Testis (tissue), 3 donors: ENCODE data around the gene A3GALT2. TPM values are rescaled to one million over a fixed set of nuclear protein-coding genes. Genes with fewer than 3 reads are reported as not detected.

Experiments used
- DNase-seq: peaks from one replicate; pipeline ENCODE4 v3.0.0-alpha.2; 2019
- H3K27ac ChIP-seq, 2 donors: fragments of 200-600 bp; sonication (generic); one replicate each; pipeline ENCODE4 v1.5.1; 2019
- H3K27me3 ChIP-seq: fragments of 200-600 bp; sonication (generic); one replicate; pipeline ENCODE4 v1.5.1; 2019
- H3K36me3 ChIP-seq: fragments of 200-600 bp; sonication (generic); one replicate; pipeline ENCODE4 v1.5.1; 2017; ENCODE audit warnings: low read depth; ENCODE audit errors: missing control alignments
- H3K4me1 ChIP-seq: fragments of 200-600 bp; sonication (generic); one replicate; pipeline ENCODE4 v1.5.1; 2019
- H3K4me3 ChIP-seq, 2 donors: fragments of 200-600 bp; sonication (generic); one replicate each; pipeline ENCODE4 v1.5.1; 2017 to 2019
- H3K9me3 ChIP-seq: fragments of 200-600 bp; sonication (generic); one replicate; pipeline ENCODE4 v1.5.1; 2017
- CTCF ChIP-seq, 3 experiments: fragments of 450-650 bp in 2 of 3; fragments of 200-600 bp in 1 of 3; sonication (generic) in 1 of 3; IDR thresholded peaks; one replicate each; pipeline ENCODE4 v1.5.1; 2016 to 2019; ENCODE audit warnings: antibody characterized with exemption in 3 of 3, mild to moderate bottlenecking in 2 of 3, moderate library complexity in 1 of 3
- POLR2A ChIP-seq: fragments of 450-650 bp; IDR thresholded peaks from one replicate; pipeline ENCODE4 v1.6.1; 2017; ENCODE audit warnings: antibody characterized with exemption, mild to moderate bottlenecking, moderate library complexity
- WGBS, 2 donors: methylation state at CpG; one replicate each; pipeline ENCODE4 v1.1.5; 2018; 5-methylcytosine and 5-hydroxymethylcytosine counted together
- intact Hi-C: fragments of 100-400 bp; cut with DNase I; formaldehyde crosslinking; loops from one replicate; pipeline ENCODE4 v1.15.1; 2023; ENCODE audit warnings: low total_unique reads
- polyA plus RNA-seq: library from polyadenylated mRNA; stranded (reverse); fragments of 350-450 nt; fragmentation: Illumina TruSeq; extraction: RNeasy Lipid Tissue Mini Kit (QIAGEN cat#74804); gene quantifications from one replicate; pipeline ENCODE4 v1.2.3, GENCODE V29; 2014; ENCODE audit warnings: low read depth, low replicate concordance; ENCODE audit not compliant: insufficient read depth
- total RNA-seq, 2 donors: library from RNA; depleted of rRNA; stranded (reverse); fragments of >200 nt; gene quantifications; one replicate each; pipeline ENCODE4 v1.2.3, GENCODE V29; 2016

A3GALT2 gene
- total and polyA plus RNA-seq, 3 donors from 2014 or later = 0.87 to 1.7 TPM; not detected in 1

- WGBS, 2 donors = 37 to 51% methylated on average over 9 to 20 of the region's 20 CpGs
- TF ChIP-seq POLR2A (no peak), CTCF (IDR thresholded peaks at IDR 0.05) (no peak)
- no peak for DNase-seq
- intact Hi-C loops = no loop called here
- H3K4me3 ChIP-seq = peak overlapping the region; percentile 45 to 59
- H3K9me3 ChIP-seq = no peaks in the 10 kb centered on the region
- peaks cover 5% of the 10 kb centered on the region for H3K4me1 ChIP-seq
- no peaks in the 10 kb centered on the region for H3K27me3 ChIP-seq
- no peak overlapping the region for H3K27ac ChIP-seq
- H3K36me3 ChIP-seq = no peaks in the 10 kb centered on the region
Measured at GRCh38 chr1:33305816-33306652, 14.9 kb downstream of the A3GALT2 start.

- Histone ChIP-seq H3K27ac (no peak overlapping the region), H3K4me1 (peaks cover 5% of the 10 kb centered on the region), H3K4me3 (no peak overlapping the region), H3K36me3 (no peaks in the 10 kb centered on the region), H3K27me3 (no peaks in the 10 kb centered on the region), H3K9me3 (no peaks in the 10 kb centered on the region)
- DNase-seq = no peak
- TF ChIP-seq POLR2A (no peak), CTCF (IDR thresholded peaks at IDR 0.05) (no peak)
- WGBS, 2 donors = 93 to 99% methylated on average over 5 of the region's 5 CpGs
- intact Hi-C loops = no loop called here
Measured at GRCh38 chr1:33305016-33305415, 15.9 kb downstream of the A3GALT2 start.

GRCh38 chr1:33302325-33302724, 18.6 kb downstream of the A3GALT2 start:
- no peak overlapping the region for H3K4me3 ChIP-seq
- no peak for DNase-seq
- intact Hi-C loops = no loop called here
- no peaks in the 10 kb centered on the region for H3K27me3 ChIP-seq
- TF ChIP-seq CTCF (IDR thresholded peaks at IDR 0.05) (no peak), POLR2A (no peak)
- H3K4me1 ChIP-seq = peaks cover 5% of the 10 kb centered on the region
- no peaks in the 10 kb centered on the region for H3K36me3 ChIP-seq
- no peaks in the 10 kb centered on the region for H3K9me3 ChIP-seq
- 88 to 100% methylated on average over 1 of the region's 1 CpG for WGBS, 2 donors
- H3K27ac ChIP-seq = no peak overlapping the region

- no peak overlapping the region for H3K27ac ChIP-seq
- intact Hi-C loops = no loop called here
- no peak for DNase-seq
- WGBS, 2 donors = 63 to 74% methylated on average over 4 of the region's 4 CpGs
- H3K36me3 ChIP-seq = no peaks in the 10 kb centered on the region
- TF ChIP-seq CTCF (IDR thresholded peaks at IDR 0.05) (no peak), POLR2A (no peak)
- H3K9me3 ChIP-seq = no peaks in the 10 kb centered on the region
- no peak overlapping the region for H3K4me3 ChIP-seq
- peaks cover 4% of the 10 kb centered on the region for H3K4me1 ChIP-seq
- no peaks in the 10 kb centered on the region for H3K27me3 ChIP-seq
Measured at GRCh38 chr1:33301273-33301984, 19.5 kb downstream of the A3GALT2 start.
